HEK293 (cell line): Measurements from ENCODE around the gene NR2F1-AS1.
A peak's percentile ranks its signal among the peaks of the same experiment; 100 is the strongest.

Experiments used
- CTCF ChIA-PET: fragments of 350-600 bp; formaldehyde crosslinking; extraction: SDS; loops from one replicate; lab custom pipeline; 2021; ENCODE audit warnings: antibody characterized with exemption; lab: Yijun Ruan, JAX
- POLR2A ChIA-PET: fragments of 300-600 bp; formaldehyde crosslinking; extraction: SDS; loops from one replicate; lab custom pipeline; 2020; ENCODE audit warnings: antibody characterized with exemption, inconsistent platforms; lab: Yijun Ruan, JAX
- H3K27ac ChIP-seq: fragments of 200-500 bp; sonication (Bioruptor generic); 2 replicates; pipeline ENCODE4 v1.5.1; 2014; ENCODE audit warnings: low read depth, low read length, control low read depth, inconsistent platforms; ENCODE audit errors: extremely low read depth
- H3K36me3 ChIP-seq, 2 experiments: fragments of 200-500 bp in 1 of 2; sonication (Bioruptor generic) in 1 of 2; 1 replicate in 1 of 2; 2 replicates in 1 of 2; pipeline ENCODE4 v1.5.1; 2014 to 2017; ENCODE audit warnings: inconsistent platforms in 2 of 2, low read length in 2 of 2; ENCODE audit not compliant: control insufficient read depth in 2 of 2, insufficient read depth in 1 of 2
- H3K4me1 ChIP-seq: fragments of 200-500 bp; sonication (Bioruptor generic); 2 replicates; pipeline ENCODE4 v1.5.1; 2014; ENCODE audit warnings: mild to moderate bottlenecking, low read length, inconsistent platforms; ENCODE audit not compliant: control insufficient read depth, insufficient read depth
- H3K4me3 ChIP-seq: 2 replicates; pipeline ENCODE4 v1.5.1; 2011; ENCODE audit warnings: low read depth, mild to moderate bottlenecking, control low read depth, low read length, moderate library complexity
- H3K9me3 ChIP-seq: fragments of 200-500 bp; sonication (Bioruptor generic); 2 replicates; pipeline ENCODE4 v1.5.1; 2014; ENCODE audit warnings: low read depth, low read length, inconsistent platforms; ENCODE audit not compliant: control insufficient read depth, insufficient read depth
- EGR2 ChIP-seq: fragments of 450-650 bp; formaldehyde crosslinking; IDR thresholded peaks from 2 replicates; pipeline ENCODE4 v1.5.1; 2016; ENCODE audit warnings: low read depth, missing biosample characterization, missing genetic modification characterization
- IKZF3 ChIP-seq: fragments of 450-650 bp; IDR thresholded peaks from 2 replicates; pipeline ENCODE4 v1.5.0; 2018; ENCODE audit warnings: missing biosample characterization, mild to moderate bottlenecking, missing genetic modification characterization, moderate library complexity
- MZF1 ChIP-seq: fragments of 450-650 bp; formaldehyde crosslinking; IDR thresholded peaks from 2 replicates; pipeline ENCODE4 v1.5.1; 2017; ENCODE audit warnings: missing biosample characterization, missing genetic modification characterization, borderline replicate concordance
- SP7 ChIP-seq: fragments of 450-650 bp; formaldehyde crosslinking; IDR thresholded peaks from 2 replicates; pipeline ENCODE4 v1.5.1; 2016; ENCODE audit warnings: missing biosample characterization, missing genetic modification characterization
- WT1 ChIP-seq: fragments of 450-650 bp; formaldehyde crosslinking; IDR thresholded peaks from 2 replicates; pipeline ENCODE4 v1.5.1; 2016; ENCODE audit warnings: missing biosample characterization, missing genetic modification characterization
- ZBTB17 ChIP-seq: fragments of 450-650 bp; formaldehyde crosslinking; IDR thresholded peaks from 2 replicates; pipeline ENCODE4 v1.5.1; 2016; ENCODE audit warnings: missing biosample characterization, missing genetic modification characterization
- ZEB2 ChIP-seq: fragments of 450-650 bp; formaldehyde crosslinking; IDR thresholded peaks from 2 replicates; pipeline ENCODE4 v1.5.1; 2016; ENCODE audit warnings: missing biosample characterization, missing genetic modification characterization
- ZFHX2 ChIP-seq: fragments of 450-650 bp; formaldehyde crosslinking; conservative IDR thresholded peaks from 2 replicates; pipeline ENCODE4 v1.5.1; 2016; ENCODE audit warnings: missing biosample characterization, missing genetic modification characterization
- ZNF138 ChIP-seq: fragments of 450-650 bp; formaldehyde crosslinking; IDR thresholded peaks from 2 replicates; pipeline ENCODE4 v1.5.1; 2016; ENCODE audit warnings: missing biosample characterization, missing genetic modification characterization, borderline replicate concordance
- ZNF292 ChIP-seq: fragments of 450-650 bp; formaldehyde crosslinking; IDR thresholded peaks from 2 replicates; pipeline ENCODE4 v1.5.1; 2016; ENCODE audit warnings: low read depth, missing biosample characterization, missing genetic modification characterization, borderline replicate concordance
- ZNF501 ChIP-seq: fragments of 450-650 bp; formaldehyde crosslinking; IDR thresholded peaks from 2 replicates; pipeline ENCODE4 v1.5.1; 2016; ENCODE audit warnings: missing biosample characterization, missing genetic modification characterization
- ZNF600 ChIP-seq: fragments of 450-650 bp; formaldehyde crosslinking; IDR thresholded peaks from 2 replicates; pipeline ENCODE4 v1.5.1; 2016; ENCODE audit warnings: missing biosample characterization, missing genetic modification characterization
- ZNF624 ChIP-seq: fragments of 450-650 bp; formaldehyde crosslinking; IDR thresholded peaks from 2 replicates; pipeline ENCODE4 v1.5.1; 2017; ENCODE audit warnings: missing biosample characterization, missing genetic modification characterization
- ZNF654 ChIP-seq: fragments of 450-650 bp; formaldehyde crosslinking; IDR thresholded peaks from 2 replicates; pipeline ENCODE4 v1.5.1; 2016; ENCODE audit warnings: low read depth, missing biosample characterization, missing genetic modification characterization
- ZNF660 ChIP-seq: fragments of 450-650 bp; IDR thresholded peaks from 2 replicates; pipeline ENCODE4 v1.5.1; 2018; ENCODE audit warnings: missing biosample characterization, mild to moderate bottlenecking, missing genetic modification characterization
- ZNF785 ChIP-seq: fragments of 450-650 bp; formaldehyde crosslinking; IDR thresholded peaks from 2 replicates; pipeline ENCODE4 v1.5.1; 2016; ENCODE audit warnings: missing biosample characterization, missing genetic modification characterization
- ZXDB ChIP-seq: fragments of 450-650 bp; formaldehyde crosslinking; IDR thresholded peaks from 2 replicates; pipeline ENCODE4 v1.5.1; 2016; ENCODE audit warnings: missing biosample characterization, missing genetic modification characterization
- TF ChIP-seq, protein P1 (sequence below): fragments of 450-650 bp; formaldehyde crosslinking; IDR thresholded peaks from 2 replicates; pipeline ENCODE4 v1.5.1; 2017; ENCODE audit warnings: missing biosample characterization, missing genetic modification characterization
- TF ChIP-seq, protein P2 (sequence below): fragments of 450-650 bp; formaldehyde crosslinking; IDR thresholded peaks from 2 replicates; pipeline ENCODE4 v1.5.1; 2016; ENCODE audit warnings: missing biosample characterization, missing genetic modification characterization, borderline replicate concordance
- TF ChIP-seq, protein P3 (sequence below): fragments of 450-650 bp; IDR thresholded peaks from 2 replicates; pipeline ENCODE4 v1.5.1; 2018; ENCODE audit warnings: missing biosample characterization, mild to moderate bottlenecking, missing genetic modification characterization
- TF ChIP-seq, protein P4 (sequence below): fragments of 450-650 bp; formaldehyde crosslinking; IDR thresholded peaks from 2 replicates; pipeline ENCODE4 v1.5.1; 2016; ENCODE audit warnings: missing biosample characterization, missing genetic modification characterization
- TF ChIP-seq, protein P5 (sequence below): fragments of 450-650 bp; formaldehyde crosslinking; IDR thresholded peaks from 2 replicates; pipeline ENCODE4 v1.5.1; 2016; ENCODE audit warnings: missing biosample characterization, missing genetic modification characterization, borderline replicate concordance

Gene NR2F1-AS1

DNA sequence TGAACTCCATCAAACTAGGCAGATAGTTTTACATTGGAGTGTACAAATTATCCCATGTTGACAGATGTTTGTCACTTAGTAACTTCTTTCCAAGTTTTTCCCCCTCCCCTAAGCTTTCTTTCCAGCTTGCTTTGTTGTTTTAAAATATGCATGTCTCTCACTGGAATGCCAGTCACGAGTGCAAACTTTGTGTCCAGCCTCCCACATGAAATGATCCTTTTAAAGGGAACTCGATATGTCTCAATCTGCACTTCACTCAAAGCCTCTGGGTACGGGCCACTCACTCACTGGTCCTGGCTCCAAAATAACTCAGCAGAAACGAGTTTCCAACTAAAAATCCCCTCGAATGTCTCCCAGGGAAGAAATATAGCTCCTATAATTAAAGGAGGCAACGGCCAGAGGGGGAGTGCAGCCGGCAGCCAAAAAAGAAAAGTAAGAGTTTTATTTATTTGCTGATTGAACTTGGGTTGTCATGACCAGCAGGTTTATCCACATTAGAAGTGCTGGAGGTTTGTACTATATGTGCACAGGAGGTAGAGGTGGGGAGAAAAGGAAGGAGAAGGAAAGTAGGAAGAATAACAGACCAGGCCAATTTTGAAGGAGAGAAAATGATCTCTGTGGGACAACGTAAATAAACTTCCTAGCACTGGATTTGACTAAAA is 19.5 kb upstream of the NR2F1-AS1 start:
- no peaks in the 10 kb centered on the region for H3K36me3 ChIP-seq
- peaks cover 40% of the 10 kb centered on the region for H3K4me1 ChIP-seq
- H3K27ac ChIP-seq: peak overlapping the region; percentile 57
- ChIA-PET POLR2A (interaction anchor here (1.9 kb wide), 1 partner anchor 15 kb away, joined by 8 read pairs; no protein-coding TSS in a partner anchor), CTCF (interaction anchor here (0.7 to 2.6 kb wide), 2 partner anchors 89 to 200 kb away, joined by 3 to 16 read pairs; no protein-coding TSS in a partner anchor)
- H3K9me3 ChIP-seq: no peaks in the 10 kb centered on the region
- no peak overlapping the region for H3K4me3 ChIP-seq
- TF ChIP-seq ZNF501: 0 out of 2 replicates have a peak, but pooled peaks have one; percentile 46
- no peak for TF ChIP-seq ZNF292 (tag by site-specific recombination)
- TF ChIP-seq, protein P1, sequence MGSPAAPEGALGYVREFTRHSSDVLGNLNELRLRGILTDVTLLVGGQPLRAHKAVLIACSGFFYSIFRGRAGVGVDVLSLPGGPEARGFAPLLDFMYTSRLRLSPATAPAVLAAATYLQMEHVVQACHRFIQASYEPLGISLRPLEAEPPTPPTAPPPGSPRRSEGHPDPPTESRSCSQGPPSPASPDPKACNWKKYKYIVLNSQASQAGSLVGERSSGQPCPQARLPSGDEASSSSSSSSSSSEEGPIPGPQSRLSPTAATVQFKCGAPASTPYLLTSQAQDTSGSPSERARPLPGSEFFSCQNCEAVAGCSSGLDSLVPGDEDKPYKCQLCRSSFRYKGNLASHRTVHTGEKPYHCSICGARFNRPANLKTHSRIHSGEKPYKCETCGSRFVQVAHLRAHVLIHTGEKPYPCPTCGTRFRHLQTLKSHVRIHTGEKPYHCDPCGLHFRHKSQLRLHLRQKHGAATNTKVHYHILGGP (tag by site-specific recombination): peak; percentile 71
- 0 out of 2 replicates have a peak, but pooled peaks have one; percentile 12 for TF ChIP-seq ZFHX2
- TF ChIP-seq ZNF654 (tag by site-specific recombination): no peak
- no peak for TF ChIP-seq ZNF624 (tag by site-specific recombination)
- TF ChIP-seq, protein P2, sequence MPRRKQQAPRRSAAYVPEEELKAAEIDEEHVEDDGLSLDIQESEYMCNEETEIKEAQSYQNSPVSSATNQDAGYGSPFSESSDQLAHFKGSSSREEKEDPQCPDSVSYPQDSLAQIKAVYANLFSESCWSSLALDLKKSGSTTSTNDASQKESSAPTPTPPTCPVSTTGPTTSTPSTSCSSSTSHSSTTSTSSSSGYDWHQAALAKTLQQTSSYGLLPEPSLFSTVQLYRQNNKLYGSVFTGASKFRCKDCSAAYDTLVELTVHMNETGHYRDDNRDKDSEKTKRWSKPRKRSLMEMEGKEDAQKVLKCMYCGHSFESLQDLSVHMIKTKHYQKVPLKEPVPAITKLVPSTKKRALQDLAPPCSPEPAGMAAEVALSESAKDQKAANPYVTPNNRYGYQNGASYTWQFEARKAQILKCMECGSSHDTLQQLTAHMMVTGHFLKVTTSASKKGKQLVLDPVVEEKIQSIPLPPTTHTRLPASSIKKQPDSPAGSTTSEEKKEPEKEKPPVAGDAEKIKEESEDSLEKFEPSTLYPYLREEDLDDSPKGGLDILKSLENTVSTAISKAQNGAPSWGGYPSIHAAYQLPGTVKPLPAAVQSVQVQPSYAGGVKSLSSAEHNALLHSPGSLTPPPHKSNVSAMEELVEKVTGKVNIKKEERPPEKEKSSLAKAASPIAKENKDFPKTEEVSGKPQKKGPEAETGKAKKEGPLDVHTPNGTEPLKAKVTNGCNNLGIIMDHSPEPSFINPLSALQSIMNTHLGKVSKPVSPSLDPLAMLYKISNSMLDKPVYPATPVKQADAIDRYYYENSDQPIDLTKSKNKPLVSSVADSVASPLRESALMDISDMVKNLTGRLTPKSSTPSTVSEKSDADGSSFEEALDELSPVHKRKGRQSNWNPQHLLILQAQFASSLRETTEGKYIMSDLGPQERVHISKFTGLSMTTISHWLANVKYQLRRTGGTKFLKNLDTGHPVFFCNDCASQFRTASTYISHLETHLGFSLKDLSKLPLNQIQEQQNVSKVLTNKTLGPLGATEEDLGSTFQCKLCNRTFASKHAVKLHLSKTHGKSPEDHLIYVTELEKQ (tag by site-specific recombination): 0 out of 2 replicates have a peak, but pooled peaks have one; percentile 46
- TF ChIP-seq ZBTB17 (tag by site-specific recombination): peak; percentile 32
- peak; percentile 67 for TF ChIP-seq ZEB2
- TF ChIP-seq, protein P3, sequence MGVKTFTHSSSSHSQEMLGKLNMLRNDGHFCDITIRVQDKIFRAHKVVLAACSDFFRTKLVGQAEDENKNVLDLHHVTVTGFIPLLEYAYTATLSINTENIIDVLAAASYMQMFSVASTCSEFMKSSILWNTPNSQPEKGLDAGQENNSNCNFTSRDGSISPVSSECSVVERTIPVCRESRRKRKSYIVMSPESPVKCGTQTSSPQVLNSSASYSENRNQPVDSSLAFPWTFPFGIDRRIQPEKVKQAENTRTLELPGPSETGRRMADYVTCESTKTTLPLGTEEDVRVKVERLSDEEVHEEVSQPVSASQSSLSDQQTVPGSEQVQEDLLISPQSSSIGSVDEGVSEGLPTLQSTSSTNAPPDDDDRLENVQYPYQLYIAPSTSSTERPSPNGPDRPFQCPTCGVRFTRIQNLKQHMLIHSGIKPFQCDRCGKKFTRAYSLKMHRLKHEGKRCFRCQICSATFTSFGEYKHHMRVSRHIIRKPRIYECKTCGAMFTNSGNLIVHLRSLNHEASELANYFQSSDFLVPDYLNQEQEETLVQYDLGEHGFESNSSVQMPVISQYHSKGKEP (tag by site-specific recombination): 0 out of 2 replicates have a peak, but pooled peaks have one; percentile 57
- TF ChIP-seq SP7: peak; percentile 66
- TF ChIP-seq ZXDB: no peak
- TF ChIP-seq IKZF3 (tag by site-specific recombination): peak; percentile 77
- TF ChIP-seq MZF1 (tag by site-specific recombination): peak; percentile 79; the same call in 1 of the 2 replicates
- no peak for TF ChIP-seq ZNF785 (tag by site-specific recombination)
- peak; percentile 79 for TF ChIP-seq WT1 (tag by site-specific recombination)
- TF ChIP-seq ZNF600 (tag by site-specific recombination): 0 out of 2 replicates have a peak, but pooled peaks have one; percentile 5
- no peak for TF ChIP-seq ZNF138 (tag by site-specific recombination)
- TF ChIP-seq ZNF660 (tag by site-specific recombination): no peak
- TF ChIP-seq, protein P4, sequence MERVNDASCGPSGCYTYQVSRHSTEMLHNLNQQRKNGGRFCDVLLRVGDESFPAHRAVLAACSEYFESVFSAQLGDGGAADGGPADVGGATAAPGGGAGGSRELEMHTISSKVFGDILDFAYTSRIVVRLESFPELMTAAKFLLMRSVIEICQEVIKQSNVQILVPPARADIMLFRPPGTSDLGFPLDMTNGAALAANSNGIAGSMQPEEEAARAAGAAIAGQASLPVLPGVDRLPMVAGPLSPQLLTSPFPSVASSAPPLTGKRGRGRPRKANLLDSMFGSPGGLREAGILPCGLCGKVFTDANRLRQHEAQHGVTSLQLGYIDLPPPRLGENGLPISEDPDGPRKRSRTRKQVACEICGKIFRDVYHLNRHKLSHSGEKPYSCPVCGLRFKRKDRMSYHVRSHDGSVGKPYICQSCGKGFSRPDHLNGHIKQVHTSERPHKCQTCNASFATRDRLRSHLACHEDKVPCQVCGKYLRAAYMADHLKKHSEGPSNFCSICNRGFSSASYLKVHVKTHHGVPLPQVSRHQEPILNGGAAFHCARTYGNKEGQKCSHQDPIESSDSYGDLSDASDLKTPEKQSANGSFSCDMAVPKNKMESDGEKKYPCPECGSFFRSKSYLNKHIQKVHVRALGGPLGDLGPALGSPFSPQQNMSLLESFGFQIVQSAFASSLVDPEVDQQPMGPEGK (tag by site-specific recombination): 0 out of 2 replicates have a peak, but pooled peaks have one; percentile 39
- TF ChIP-seq EGR2: 0 out of 2 replicates have a peak, but pooled peaks have one; percentile 23
- TF ChIP-seq, protein P5, sequence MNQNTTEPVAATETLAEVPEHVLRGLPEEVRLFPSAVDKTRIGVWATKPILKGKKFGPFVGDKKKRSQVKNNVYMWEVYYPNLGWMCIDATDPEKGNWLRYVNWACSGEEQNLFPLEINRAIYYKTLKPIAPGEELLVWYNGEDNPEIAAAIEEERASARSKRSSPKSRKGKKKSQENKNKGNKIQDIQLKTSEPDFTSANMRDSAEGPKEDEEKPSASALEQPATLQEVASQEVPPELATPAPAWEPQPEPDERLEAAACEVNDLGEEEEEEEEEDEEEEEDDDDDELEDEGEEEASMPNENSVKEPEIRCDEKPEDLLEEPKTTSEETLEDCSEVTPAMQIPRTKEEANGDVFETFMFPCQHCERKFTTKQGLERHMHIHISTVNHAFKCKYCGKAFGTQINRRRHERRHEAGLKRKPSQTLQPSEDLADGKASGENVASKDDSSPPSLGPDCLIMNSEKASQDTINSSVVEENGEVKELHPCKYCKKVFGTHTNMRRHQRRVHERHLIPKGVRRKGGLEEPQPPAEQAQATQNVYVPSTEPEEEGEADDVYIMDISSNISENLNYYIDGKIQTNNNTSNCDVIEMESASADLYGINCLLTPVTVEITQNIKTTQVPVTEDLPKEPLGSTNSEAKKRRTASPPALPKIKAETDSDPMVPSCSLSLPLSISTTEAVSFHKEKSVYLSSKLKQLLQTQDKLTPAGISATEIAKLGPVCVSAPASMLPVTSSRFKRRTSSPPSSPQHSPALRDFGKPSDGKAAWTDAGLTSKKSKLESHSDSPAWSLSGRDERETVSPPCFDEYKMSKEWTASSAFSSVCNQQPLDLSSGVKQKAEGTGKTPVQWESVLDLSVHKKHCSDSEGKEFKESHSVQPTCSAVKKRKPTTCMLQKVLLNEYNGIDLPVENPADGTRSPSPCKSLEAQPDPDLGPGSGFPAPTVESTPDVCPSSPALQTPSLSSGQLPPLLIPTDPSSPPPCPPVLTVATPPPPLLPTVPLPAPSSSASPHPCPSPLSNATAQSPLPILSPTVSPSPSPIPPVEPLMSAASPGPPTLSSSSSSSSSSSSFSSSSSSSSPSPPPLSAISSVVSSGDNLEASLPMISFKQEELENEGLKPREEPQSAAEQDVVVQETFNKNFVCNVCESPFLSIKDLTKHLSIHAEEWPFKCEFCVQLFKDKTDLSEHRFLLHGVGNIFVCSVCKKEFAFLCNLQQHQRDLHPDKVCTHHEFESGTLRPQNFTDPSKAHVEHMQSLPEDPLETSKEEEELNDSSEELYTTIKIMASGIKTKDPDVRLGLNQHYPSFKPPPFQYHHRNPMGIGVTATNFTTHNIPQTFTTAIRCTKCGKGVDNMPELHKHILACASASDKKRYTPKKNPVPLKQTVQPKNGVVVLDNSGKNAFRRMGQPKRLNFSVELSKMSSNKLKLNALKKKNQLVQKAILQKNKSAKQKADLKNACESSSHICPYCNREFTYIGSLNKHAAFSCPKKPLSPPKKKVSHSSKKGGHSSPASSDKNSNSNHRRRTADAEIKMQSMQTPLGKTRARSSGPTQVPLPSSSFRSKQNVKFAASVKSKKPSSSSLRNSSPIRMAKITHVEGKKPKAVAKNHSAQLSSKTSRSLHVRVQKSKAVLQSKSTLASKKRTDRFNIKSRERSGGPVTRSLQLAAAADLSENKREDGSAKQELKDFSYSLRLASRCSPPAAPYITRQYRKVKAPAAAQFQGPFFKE (tag by site-specific recombination): no peak
